GM19240 (cell line): ENCODE measurements around the gene SHISA4.
"Not testable (repeated sequence)": the region's sequence is repeated elsewhere in the genome, so short reads cannot be mapped to it uniquely, and the experiment has no call there.

Experiments
- DNase-seq: peaks from one replicate; pipeline ENCODE4 v3.0.0; 2011; ENCODE audit warnings: low spot score; ENCODE audit not compliant: insufficient read length

The SHISA4 gene

GRCh38 chr1:201898240-201898894 lies 9.7 kb downstream of the SHISA4 start:
- DNase-seq = no peak

- no peak for DNase-seq
Observed at GRCh38 chr1:201898992-201899391, 10.3 kb downstream of the SHISA4 start.

- no peak for DNase-seq
Observed at GRCh38 chr1:201899683-201900429, 11.2 kb downstream of the SHISA4 start.

GRCh38 chr1:201900476-201900875 lies 11.8 kb downstream of the SHISA4 start:
- no peak for DNase-seq

GRCh38 chr1:201901036-201901435 lies 12.3 kb downstream of the SHISA4 start:
- DNase-seq = not testable (repeated sequence)

- DNase-seq = no peak
Observed at GRCh38 chr1:201902198-201902597, 13.5 kb downstream of the SHISA4 start.

- no peak for DNase-seq
Observed at GRCh38 chr1:201903135-201903534, 14.4 kb downstream of the SHISA4 start.

GRCh38 chr1:201904579-201904978 lies 15.9 kb downstream of the SHISA4 start:
- DNase-seq = no peak

- no peak for DNase-seq
Observed at GRCh38 chr1:201905234-201905890, 16.7 kb downstream of the SHISA4 start.

GRCh38 chr1:201906336-201906735 lies 17.6 kb downstream of the SHISA4 start:
- DNase-seq = no peak

- DNase-seq = no peak
Observed at GRCh38 chr1:201907621-201908020, 18.9 kb downstream of the SHISA4 start.

GRCh38 chr1:201911826-201912571 lies 23.3 kb downstream of the SHISA4 start:
- no peak for DNase-seq

- no peak for DNase-seq
Observed at GRCh38 chr1:201912832-201913231, 24.1 kb downstream of the SHISA4 start.

GRCh38 chr1:201914456-201915235 lies 25.9 kb downstream of the SHISA4 start:
- no peak for DNase-seq

GRCh38 chr1:201916649-201917249 lies 28.1 kb downstream of the SHISA4 start:
- DNase-seq = no peak

- DNase-seq = no peak
Observed at GRCh38 chr1:201917362-201918033, 28.8 kb downstream of the SHISA4 start.

GRCh38 chr1:201918343-201918742 lies 29.6 kb downstream of the SHISA4 start:
- no peak for DNase-seq

- no peak for DNase-seq
Observed at GRCh38 chr1:201921952-201922558, 33.4 kb downstream of the SHISA4 start.

- no peak for DNase-seq
Observed at GRCh38 chr1:201925301-201925567, 36.5 kb downstream of the SHISA4 start.
